ENCODE results near the gene PRKD1. TPM values are rescaled to one million over a fixed set of nuclear protein-coding genes. Genes with fewer than 3 reads are reported as not detected.

The PRKD1 gene
- total RNA-seq, 1 donor = 28.6 TPM

DNA sequence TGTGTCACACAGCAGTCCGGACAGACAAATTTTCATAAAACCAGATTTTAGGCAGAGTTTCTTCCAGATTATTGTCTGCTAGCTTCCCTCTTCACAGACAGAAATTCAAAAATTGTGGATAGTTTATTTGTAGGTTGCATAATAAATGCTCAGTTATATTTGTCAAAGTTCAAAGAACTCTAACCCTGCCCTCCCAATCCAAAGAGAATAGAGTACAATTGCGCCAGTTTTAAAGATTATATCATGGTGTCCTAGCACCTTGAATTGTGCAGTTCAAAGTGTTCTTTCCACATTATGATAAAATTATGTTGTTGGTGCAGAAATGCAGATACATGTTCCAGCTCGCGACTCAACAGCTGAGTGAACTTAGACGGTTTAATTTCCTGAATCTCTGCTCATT, 263.1 kb downstream of the PRKD1 start:
- DNase-seq (ENCODE audit: insufficient read length, low spot score, missing footprints) = no peak
- no peak for TF ChIP-seq CTCF (IDR thresholded peaks at IDR 0.05; ENCODE audit: extremely low read depth, low read depth, low read length)
- Histone ChIP-seq H3K4me2 (ENCODE audit: insufficient read depth, low read length) (no peak overlapping the region), H3K9me3 (ENCODE audit: low read depth, low read length) (no peaks in the 10 kb centered on the region), H3K36me3 (ENCODE audit: insufficient read depth, low read length) (peaks cover 22% of the 10 kb centered on the region), H2AFZ (ENCODE audit: low read length) (no peak overlapping the region), H3K79me2 (ENCODE audit: insufficient read depth, low read length) (peaks cover 5% of the 10 kb centered on the region), H3K4me1 (ENCODE audit: insufficient read depth, low read length) (no peaks in the 10 kb centered on the region), H3K27me3 (ENCODE audit: insufficient read depth, low read length) (no peaks in the 10 kb centered on the region), H3K27ac (ENCODE audit: low read depth, low read length) (no peak overlapping the region), H4K20me1 (ENCODE audit: insufficient read depth, low read length) (no peaks in the 10 kb centered on the region), H3K4me3 (ENCODE audit: insufficient read depth, low read length) (no peak overlapping the region)

DNA sequence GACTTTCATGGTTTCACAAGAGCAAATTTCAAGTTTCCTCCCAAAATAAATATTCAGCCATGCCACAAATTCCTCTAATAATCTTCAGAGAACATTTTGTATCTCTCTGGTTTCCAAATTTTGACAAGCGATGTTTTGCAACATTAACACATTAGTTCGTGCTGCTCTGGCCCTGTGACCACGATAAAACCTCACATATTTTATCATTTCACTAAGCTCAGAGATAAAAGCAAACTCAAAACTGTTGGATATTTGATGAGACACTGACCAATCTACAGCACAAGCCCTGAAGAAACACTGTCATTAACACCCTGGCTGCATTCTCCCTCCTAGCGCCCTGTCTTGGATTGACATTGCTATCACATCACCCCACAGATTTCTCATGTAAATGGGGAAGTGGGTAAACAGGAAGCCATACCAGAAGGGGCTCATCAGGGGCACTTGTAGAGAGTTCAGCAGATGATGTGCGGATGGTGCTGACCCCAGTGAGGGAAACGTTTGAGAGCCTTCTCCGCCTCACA, 264.3 kb downstream of the PRKD1 start:
- H4K20me1 ChIP-seq (ENCODE audit: insufficient read depth, low read length) = no peaks in the 10 kb centered on the region
- peaks cover 22% of the 10 kb centered on the region for H3K36me3 ChIP-seq (ENCODE audit: insufficient read depth, low read length)
- peaks cover 3% of the 10 kb centered on the region for H3K79me2 ChIP-seq (ENCODE audit: insufficient read depth, low read length)
- no peaks in the 10 kb centered on the region for H3K4me1 ChIP-seq (ENCODE audit: insufficient read depth, low read length)
- no peaks in the 10 kb centered on the region for H3K27me3 ChIP-seq (ENCODE audit: insufficient read depth, low read length)
- H3K27ac ChIP-seq (ENCODE audit: low read depth, low read length) = no peak overlapping the region
- TF ChIP-seq CTCF (IDR thresholded peaks at IDR 0.05; ENCODE audit: extremely low read depth, low read depth, low read length) = no peak
- no peak overlapping the region for H3K4me2 ChIP-seq (ENCODE audit: insufficient read depth, low read length)
- H2AFZ ChIP-seq (ENCODE audit: low read length) = no peak overlapping the region
- no peak for DNase-seq (ENCODE audit: insufficient read length, low spot score, missing footprints)
- no peak overlapping the region for H3K4me3 ChIP-seq (ENCODE audit: insufficient read depth, low read length)
- no peaks in the 10 kb centered on the region for H3K9me3 ChIP-seq (ENCODE audit: low read depth, low read length)

DNA sequence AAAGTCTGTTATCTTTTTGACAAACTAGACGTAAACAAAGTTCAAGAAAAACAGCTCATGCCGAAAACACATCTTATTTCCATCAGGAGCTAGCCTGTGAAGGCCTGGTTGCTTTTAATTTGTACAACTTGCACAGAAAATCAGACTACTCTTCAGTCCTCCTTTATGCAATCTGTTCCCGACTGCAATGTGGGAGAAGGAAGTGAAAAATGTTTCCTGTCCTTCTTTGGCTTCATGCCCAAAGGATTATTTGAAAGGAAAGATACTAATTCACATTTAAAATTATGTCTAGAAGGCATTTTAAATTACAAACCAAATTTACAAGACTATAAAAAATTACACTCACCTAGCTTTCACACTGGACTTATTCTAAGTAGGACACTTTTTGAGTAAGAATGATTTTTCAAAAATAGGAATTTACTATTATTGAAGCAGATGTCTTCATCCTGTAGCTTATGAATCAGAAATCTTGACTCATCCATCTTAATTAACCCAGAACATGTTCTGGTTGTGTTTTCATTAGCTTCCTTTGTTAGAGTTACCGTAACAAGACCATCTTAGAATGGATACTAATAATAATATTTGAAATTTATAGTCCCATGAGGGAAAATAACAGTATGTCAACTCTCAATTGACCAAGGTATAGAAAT, 272.6 kb downstream of the PRKD1 start:
- no peak overlapping the region for H3K4me2 ChIP-seq (ENCODE audit: insufficient read depth, low read length)
- H3K27me3 ChIP-seq (ENCODE audit: insufficient read depth, low read length) = no peaks in the 10 kb centered on the region
- no peak overlapping the region for H3K27ac ChIP-seq (ENCODE audit: low read depth, low read length)
- TF ChIP-seq CTCF (IDR thresholded peaks at IDR 0.05; ENCODE audit: extremely low read depth, low read depth, low read length) = no peak
- no peaks in the 10 kb centered on the region for H4K20me1 ChIP-seq (ENCODE audit: insufficient read depth, low read length)
- H3K36me3 ChIP-seq (ENCODE audit: insufficient read depth, low read length) = peaks cover 2% of the 10 kb centered on the region
- no peaks in the 10 kb centered on the region for H3K4me1 ChIP-seq (ENCODE audit: insufficient read depth, low read length)
- H3K4me3 ChIP-seq (ENCODE audit: insufficient read depth, low read length) = no peak overlapping the region
- no peak overlapping the region for H2AFZ ChIP-seq (ENCODE audit: low read length)
- H3K79me2 ChIP-seq (ENCODE audit: insufficient read depth, low read length) = no peaks in the 10 kb centered on the region
- no peak for DNase-seq (ENCODE audit: insufficient read length, low spot score, missing footprints)
- H3K9me3 ChIP-seq (ENCODE audit: low read depth, low read length) = no peaks in the 10 kb centered on the region

- no peak for TF ChIP-seq CTCF (IDR thresholded peaks at IDR 0.05; ENCODE audit: extremely low read depth, low read depth, low read length)
- H3K79me2 ChIP-seq (ENCODE audit: insufficient read depth, low read length) = no peaks in the 10 kb centered on the region
Measured at GRCh38 chr14:29653303-29653702, 274.3 kb downstream of the PRKD1 start.

More at GRCh38 chr14:29653303-29653702, 274.3 kb downstream of the PRKD1 start:
- Histone ChIP-seq H3K4me3 (ENCODE audit: insufficient read depth, low read length) (no peak overlapping the region), H3K27me3 (ENCODE audit: insufficient read depth, low read length) (no peaks in the 10 kb centered on the region), H3K27ac (ENCODE audit: low read depth, low read length) (no peak overlapping the region), H3K36me3 (ENCODE audit: insufficient read depth, low read length) (peaks cover 9% of the 10 kb centered on the region), H4K20me1 (ENCODE audit: insufficient read depth, low read length) (no peaks in the 10 kb centered on the region), H2AFZ (ENCODE audit: low read length) (no peak overlapping the region), H3K4me2 (ENCODE audit: insufficient read depth, low read length) (no peak overlapping the region), H3K4me1 (ENCODE audit: insufficient read depth, low read length) (no peaks in the 10 kb centered on the region), H3K9me3 (ENCODE audit: low read depth, low read length) (peaks cover 2% of the 10 kb centered on the region)
- no peak for DNase-seq (ENCODE audit: insufficient read length, low spot score, missing footprints)
